SU-DHL-6 (cell line): ENCODE results near the gene RECQL5.

Experiments used
- EZH2phosphoT487 ChIP-seq: fragments of 200-600 bp; sonication (generic), shearing (Covaris generic); conservative IDR thresholded peaks from 2 replicates; pipeline ENCODE4 v1.6.1; 2018; ENCODE audit warnings: mild to moderate bottlenecking, antibody characterized with exemption, low read length, moderate library complexity, mixed read lengths
- TF ChIP-seq, protein P1 (sequence below): fragments of 200-600 bp; sonication (generic); IDR thresholded peaks from one replicate; pipeline ENCODE4 v1.5.1; 2017; ENCODE audit warnings: antibody characterized with exemption, mild to moderate bottlenecking, low read length, moderate library complexity; ENCODE audit not compliant: insufficient read depth, poor library complexity, severe bottlenecking

DNA sequence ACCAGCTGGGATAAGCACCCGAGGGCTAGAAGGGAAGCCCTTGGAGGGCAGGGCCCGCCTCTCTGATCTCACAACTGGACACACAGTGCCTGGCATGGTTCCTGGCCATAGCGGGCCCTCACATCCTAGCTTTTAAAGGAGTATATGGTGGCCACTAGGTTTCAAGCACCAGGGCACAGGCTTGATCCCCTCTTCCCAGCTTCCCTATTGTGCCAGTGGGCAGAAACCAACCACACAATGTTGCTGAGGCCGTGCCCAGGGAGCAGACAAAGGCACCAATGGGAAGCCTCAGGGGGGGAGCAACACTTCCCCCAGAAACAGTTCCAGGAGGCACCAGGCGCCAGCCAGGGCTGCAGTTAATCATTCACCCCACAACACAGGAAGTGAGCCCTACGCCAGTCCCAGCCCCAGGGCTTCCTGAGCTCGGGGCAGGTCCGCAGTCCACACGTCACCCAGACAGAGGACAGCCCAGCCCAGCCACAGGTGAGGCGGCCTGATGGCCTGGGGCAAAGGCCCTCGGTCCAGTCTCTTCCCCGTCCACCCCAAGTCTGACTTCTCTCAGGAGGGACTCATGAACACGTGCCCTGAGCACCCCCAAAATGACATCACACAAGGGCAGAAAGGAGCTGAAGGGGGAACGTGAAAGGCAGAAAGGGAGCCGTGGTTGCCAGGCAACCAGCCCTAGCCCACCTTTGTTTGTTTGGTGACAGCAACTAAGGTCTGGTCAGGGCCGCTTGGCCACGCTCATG lies 20.9 kb downstream of the RECQL5 start:
- TF ChIP-seq, protein P1, sequence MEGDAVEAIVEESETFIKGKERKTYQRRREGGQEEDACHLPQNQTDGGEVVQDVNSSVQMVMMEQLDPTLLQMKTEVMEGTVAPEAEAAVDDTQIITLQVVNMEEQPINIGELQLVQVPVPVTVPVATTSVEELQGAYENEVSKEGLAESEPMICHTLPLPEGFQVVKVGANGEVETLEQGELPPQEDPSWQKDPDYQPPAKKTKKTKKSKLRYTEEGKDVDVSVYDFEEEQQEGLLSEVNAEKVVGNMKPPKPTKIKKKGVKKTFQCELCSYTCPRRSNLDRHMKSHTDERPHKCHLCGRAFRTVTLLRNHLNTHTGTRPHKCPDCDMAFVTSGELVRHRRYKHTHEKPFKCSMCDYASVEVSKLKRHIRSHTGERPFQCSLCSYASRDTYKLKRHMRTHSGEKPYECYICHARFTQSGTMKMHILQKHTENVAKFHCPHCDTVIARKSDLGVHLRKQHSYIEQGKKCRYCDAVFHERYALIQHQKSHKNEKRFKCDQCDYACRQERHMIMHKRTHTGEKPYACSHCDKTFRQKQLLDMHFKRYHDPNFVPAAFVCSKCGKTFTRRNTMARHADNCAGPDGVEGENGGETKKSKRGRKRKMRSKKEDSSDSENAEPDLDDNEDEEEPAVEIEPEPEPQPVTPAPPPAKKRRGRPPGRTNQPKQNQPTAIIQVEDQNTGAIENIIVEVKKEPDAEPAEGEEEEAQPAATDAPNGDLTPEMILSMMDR, result no peak
- TF ChIP-seq EZH2phosphoT487, result no peak
